Ramos (cell line): ENCODE measurements around the gene SET.

Experiments
- in situ Hi-C: fragments of 300-500 bp; cut with MboI; formaldehyde crosslinking; loops from one replicate; pipeline ENCODE4 v1.14.3; 2022; ENCODE audit warnings: low sequenced_read_pairs; ENCODE audit not compliant: unreplicated experiment

The SET gene

DNA sequence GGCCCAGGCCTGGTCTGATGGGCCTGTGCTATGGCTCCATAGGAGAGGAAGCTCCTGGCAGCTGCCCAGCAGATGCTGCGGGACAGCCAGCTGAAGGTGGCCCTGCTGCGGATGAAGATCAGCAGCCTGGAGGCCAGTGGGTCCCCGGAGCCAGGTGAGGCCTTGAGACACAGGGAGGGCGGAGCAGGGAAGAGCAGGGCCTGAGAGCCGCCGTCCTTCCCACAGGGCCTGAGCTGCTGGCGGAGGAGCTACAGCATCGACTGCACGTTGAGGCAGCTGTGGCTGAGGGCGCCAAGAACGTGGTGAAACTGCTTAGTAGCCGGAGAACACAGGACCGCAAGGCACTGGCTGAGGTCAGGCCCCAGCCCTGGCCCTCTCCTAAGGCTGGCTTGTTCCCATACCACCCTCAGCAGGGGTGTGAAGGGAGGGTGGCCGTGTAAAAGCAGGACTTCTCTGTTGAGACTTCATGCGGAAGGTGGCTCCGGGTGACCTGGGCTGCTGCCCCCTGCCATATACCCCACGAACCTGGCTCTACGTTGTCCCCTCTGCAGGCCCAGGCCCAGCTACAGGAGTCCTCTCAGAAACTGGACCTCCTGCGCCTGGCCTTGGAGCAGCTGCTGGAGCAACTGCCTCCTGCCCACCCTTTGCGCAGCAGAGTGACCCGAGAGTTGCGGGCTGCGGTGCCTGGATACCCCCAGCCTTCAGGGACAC lies 17.8 kb downstream of the SET start:
- in situ Hi-C loops, result no loop called here

DNA sequence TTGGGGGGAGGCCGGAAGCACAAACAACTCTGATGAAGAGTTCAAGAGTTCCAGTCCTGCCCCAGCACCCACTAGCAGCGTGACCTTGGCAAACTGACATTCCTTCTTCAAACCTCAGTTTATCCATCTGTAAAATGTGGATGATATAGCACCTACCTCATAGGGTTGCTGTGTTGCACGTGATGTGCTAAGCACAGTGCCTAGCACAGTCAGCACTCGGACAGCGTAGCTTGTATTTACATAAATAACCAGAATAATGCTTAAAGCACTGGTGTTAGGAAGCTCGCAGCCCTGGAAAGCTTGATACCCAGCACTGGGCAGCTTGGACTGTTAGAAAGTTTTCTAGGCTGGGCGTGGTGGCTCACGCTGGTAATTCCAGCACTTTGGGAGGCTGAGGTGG lies 18.4 kb downstream of the SET start:
- in situ Hi-C loops, result no loop called here

GRCh38 chr9:128712451-128713410 lies 23.7 kb downstream of the SET start:
- in situ Hi-C loops, result no loop called here

GRCh38 chr9:128713411-128713780 lies 24.4 kb downstream of the SET start:
- in situ Hi-C loops, result no loop called here

DNA sequence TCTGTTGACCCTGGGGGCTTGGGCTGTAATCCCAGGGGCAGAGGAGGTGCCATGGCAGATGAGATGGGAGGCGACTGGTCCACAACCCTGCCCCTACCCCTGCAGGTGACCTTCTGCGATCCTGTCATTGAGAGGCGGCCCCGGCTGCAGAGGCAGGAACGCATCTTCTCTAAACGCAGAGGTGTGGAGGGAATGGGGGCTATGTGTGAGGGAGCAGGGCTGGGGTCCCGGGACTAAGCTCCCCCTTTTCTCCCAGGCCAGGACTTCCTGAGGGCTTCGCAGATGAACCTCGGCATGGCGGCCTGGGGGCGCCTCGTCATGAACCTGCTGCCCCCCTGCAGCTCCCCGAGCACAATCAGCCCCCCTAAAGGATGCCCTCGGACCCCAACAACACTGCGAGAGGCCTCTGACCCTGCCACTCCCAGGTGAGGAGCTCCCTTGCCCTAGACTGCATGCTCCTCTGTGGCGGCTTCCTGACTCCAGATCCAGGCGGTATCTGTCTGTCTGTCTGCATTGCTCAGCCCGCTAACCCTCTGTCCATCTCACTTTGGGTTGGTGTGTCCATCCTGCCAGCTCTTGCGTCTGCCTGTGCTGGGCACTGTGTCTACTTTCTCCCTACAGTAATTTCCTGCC lies 25.0 kb downstream of the SET start:
- in situ Hi-C loops, result no loop called here

GRCh38 chr9:128714586-128715435 lies 25.8 kb downstream of the SET start:
- in situ Hi-C loops, result no loop called here

- in situ Hi-C loops, result no loop called here
Measured at GRCh38 chr9:128715436-128715750, 26.4 kb downstream of the SET start.

GRCh38 chr9:128716581-128717254 lies 27.7 kb downstream of the SET start:
- in situ Hi-C loops, result no loop called here

DNA sequence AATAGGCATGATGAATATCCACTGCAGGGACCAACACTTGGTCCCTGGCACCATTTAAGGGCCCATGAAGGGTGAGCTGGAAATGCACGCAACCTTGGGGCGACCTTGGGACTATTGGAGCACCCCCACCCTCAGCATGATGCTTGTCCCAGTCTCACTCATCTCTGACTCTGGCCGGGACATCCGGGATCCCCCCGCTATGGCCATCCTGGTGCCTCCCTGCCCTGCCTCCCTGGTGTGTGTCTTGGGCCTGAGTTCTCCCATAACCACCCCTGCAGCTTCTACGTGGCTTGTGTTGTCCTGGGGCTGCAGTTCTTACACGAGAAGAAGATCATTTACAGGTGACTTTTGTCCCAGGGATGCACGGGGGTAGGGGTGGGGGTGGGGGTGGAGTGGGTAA lies 29.0 kb downstream of the SET start:
- in situ Hi-C loops, result no loop called here

- in situ Hi-C loops, result no loop called here
Measured at GRCh38 chr9:128718475-128718874, 29.5 kb downstream of the SET start.

DNA sequence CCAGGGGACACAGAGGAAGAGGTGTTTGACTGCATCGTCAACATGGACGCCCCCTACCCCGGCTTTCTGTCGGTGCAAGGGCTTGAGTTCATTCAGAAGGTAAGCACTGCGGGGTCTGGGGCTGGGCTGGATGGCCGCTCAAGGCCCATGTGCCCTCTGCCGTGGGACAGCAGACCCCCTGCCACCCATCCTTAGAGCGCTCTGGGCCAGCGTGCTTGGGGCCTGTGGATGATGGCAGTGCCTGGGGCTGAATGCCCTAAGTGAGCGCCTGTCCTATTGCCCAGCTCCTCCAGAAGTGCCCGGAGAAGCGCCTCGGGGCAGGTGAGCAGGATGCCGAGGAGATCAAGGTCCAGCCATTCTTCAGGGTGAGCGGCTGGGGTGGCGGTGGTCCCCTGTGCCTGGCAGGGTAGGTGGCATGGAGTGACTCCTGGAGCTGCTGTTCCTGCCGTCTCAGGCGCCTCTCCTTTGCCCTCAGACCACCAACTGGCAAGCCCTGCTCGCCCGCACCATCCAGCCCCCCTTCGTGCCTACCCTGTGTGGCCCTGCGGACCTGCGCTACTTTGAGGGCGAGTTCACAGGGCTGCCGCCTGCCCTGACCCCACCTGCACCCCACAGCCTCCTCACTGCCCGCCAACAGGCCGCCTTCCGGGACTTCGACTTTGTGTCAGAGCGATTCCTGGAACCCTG lies 31.0 kb downstream of the SET start:
- in situ Hi-C loops, result no loop called here

- in situ Hi-C loops, result no loop called here
Measured at GRCh38 chr9:128720841-128721486, 31.9 kb downstream of the SET start.

DNA sequence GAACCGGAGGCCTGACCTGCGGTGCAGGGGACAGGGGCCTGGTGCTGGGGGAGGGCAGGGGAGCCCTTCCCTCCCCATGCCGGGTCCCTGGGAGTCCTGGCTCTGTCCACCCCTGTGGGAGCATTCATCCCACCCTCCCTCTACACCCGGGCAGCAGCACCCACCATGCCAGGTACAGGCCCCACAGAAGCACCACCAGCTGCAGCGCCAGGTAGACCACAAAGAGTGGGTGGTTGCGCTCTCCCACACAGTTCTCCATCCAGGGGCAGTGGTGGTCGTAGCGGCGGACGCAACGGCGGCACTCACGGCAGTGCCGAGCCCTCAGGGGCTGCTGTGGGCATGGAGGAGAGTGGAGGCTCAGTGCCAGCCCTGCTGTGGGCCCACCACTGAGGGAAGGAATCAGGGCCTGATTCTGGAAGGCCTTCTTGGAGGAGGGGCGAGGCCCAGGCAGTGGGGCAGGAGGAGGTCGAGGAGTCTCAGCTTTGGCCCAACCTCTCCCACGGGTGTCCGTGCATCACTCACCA lies 32.5 kb downstream of the SET start:
- in situ Hi-C loops, result no loop called here

DNA sequence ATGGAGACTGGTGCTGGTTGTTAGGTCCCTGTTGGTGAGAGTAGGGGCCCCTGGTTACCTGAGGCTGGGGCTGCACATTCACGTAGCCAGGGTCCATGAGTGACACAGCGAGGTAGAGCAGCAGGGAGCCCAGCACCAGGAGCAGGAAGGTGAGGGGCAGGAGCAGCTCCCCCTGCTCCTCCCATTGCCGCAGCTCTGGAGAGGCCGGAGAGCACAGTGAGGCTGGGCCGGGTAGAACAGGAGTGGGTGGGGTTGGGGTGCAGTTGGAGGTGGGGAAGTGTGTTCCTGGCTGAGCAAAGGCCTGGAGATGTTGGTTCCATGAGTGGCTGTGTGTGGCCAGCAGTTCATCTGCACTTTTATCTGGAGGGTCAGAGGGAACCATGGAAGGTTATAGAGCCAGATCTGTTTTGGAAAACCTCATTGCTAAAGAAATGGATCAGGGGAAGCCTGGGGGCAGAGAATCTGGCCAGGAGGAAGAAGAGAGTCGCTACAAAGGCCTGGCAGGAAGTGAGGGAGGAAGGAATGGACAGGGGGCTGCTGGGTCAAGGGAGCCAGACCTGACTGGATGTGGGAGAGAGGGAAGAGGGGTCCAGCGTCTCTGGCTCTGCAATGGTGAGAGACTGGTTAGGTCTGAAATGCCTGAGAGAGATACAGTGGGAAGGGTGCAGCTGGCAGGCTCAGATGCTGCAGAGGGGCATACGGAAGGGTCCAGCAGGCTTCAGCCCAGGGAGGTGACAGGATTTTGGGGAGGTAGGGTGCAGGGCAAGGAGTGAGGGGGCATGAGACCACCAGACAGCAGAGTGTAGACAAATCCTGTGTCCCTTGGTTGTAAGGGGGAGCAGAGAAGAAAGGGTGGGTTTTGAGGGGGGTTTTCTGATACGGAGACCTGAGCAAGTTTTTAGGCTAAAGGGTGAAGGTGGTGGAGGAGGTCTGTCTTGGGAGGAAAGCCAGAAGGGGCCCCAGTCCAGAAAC lies 33.6 kb downstream of the SET start:
- in situ Hi-C loops, result no loop called here

DNA sequence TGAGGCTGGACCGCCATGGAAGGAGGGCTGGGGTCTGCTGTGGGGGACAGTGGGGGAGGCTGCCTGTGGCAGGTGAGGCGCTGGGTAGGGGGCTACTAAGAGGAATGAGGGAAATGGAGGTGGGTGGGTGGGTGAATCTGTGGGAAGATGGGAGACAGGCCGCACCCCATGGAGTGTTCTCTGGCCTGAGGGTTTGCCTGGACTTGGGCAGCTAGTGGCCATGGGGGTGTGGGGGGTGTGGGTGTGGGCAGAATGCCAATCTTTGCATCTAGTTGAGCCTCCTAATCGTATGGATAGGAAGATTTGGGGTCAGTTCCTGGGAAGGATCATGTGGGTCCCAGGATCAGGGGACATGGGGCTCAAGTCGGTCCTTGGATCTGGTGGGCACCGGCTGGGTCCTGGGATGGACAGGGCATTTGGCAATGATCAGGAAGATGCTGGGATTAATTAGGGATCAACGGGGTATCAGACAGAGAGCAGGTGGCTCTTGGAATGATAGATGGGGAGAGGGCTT lies 34.4 kb downstream of the SET start:
- in situ Hi-C loops, result no loop called here

GRCh38 chr9:128723866-128724743 lies 35.1 kb downstream of the SET start, which contains the start of gene ZDHHC12:
ZDHHC12 (minus strand) TSS chr9:128724127; CDS start chr9:128724093, 34 bp downstream.
- in situ Hi-C loops, result no loop called here
